HepG2 (cell line): Measurements from ENCODE around the gene WWTR1. TPM values are rescaled to one million over a fixed set of nuclear protein-coding genes. Genes with fewer than 3 reads are reported as not detected.

ENCODE experiments used
- ATAC-seq: fragments of 200-7000 bp; cut with Tn5 transposase; 3 replicates; pipeline ENCODE4 v1.9.1; 2020; ENCODE audit warnings: mild to moderate bottlenecking, moderate library complexity
- BruUV-seq: library from RNA; stranded (reverse); fragments of 400-500 nt; replicated peaks from 2 replicates; lab custom pipeline; 2021; lab: Mats Ljungman, UMichigan
- CTCF ChIA-PET: fragments of 300-600 bp; formaldehyde crosslinking; extraction: SDS; loops from one replicate; lab custom pipeline; 2021; ENCODE audit warnings: low total read pairs, inconsistent platforms, low intra/inter-chr PET ratio; lab: Yijun Ruan, JAX
- POLR2A ChIA-PET: fragments of 350-600 bp; sonication (Branson Sonifier 250); formaldehyde crosslinking; loops from one replicate; lab custom pipeline; 2020; ENCODE audit warnings: antibody characterized with exemption, inconsistent platforms; lab: Yijun Ruan, JAX
- DNase-seq: peaks from one replicate; pipeline ENCODE4 v3.0.0-alpha.2; 2015; ENCODE audit warnings: low spot score
- FAIRE-seq: peaks from 3 replicates; lab custom pipeline; 2011; peaks lifted over from hg19 to GRCh38; lab: Jason Lieb, UNC
- H2AFZ ChIP-seq: one replicate; pipeline ENCODE4 v1.6.1; 2011; ENCODE audit warnings: low read length, inconsistent platforms
- H3K27ac ChIP-seq: fragments of 300-600 bp; 3 replicates; pipeline ENCODE4 v1.8.0; 2011; ENCODE audit warnings: mixed run types, mild to moderate bottlenecking, mixed read lengths, low read length, inconsistent platforms; ENCODE audit not compliant: insufficient read depth; ENCODE audit errors: extremely low read length
- H3K27me3 ChIP-seq, 2 experiments: fragments of 200-600 bp in 1 of 2; 2 replicates in 1 of 2; 3 replicates in 1 of 2; pipeline versions ENCODE4 v1.6.0 to v1.8.0; 2011; ENCODE audit warnings: low read length in 2 of 2, mild to moderate bottlenecking in 2 of 2, moderate library complexity in 2 of 2, inconsistent platforms in 1 of 2; ENCODE audit not compliant: insufficient read depth in 2 of 2, control insufficient read depth in 1 of 2
- H3K36me3 ChIP-seq, 2 experiments: fragments of 200-600 bp in 1 of 2; replicated peaks in 1 of 2; 2 replicates in 1 of 2; 3 replicates in 1 of 2; pipeline versions ENCODE4 v1.5.1 to v1.8.0; 2011; ENCODE audit warnings: low read length in 2 of 2, inconsistent platforms in 1 of 2; ENCODE audit not compliant: insufficient read depth in 2 of 2, control insufficient read depth in 1 of 2
- H3K4me1 ChIP-seq: 2 replicates; pipeline ENCODE4 v1.5.1; 2012; ENCODE audit warnings: low read length, inconsistent platforms; ENCODE audit not compliant: insufficient read depth
- H3K4me2 ChIP-seq: 2 replicates; pipeline ENCODE4 v1.6.0; 2011; ENCODE audit warnings: low read depth, low read length, inconsistent platforms
- H3K4me3 ChIP-seq, 3 experiments: fragments of 200-600 bp in 1 of 3; sonication (generic), shearing (Covaris generic) in 1 of 3; replicated peaks in 1 of 3; 2 replicates each; pipeline ENCODE4 v1.5.1; 2011 to 2016; ENCODE audit warnings: low read length in 3 of 3, inconsistent platforms in 2 of 3, low read depth in 2 of 3, mild to moderate bottlenecking in 2 of 3, control low read depth in 1 of 3, mixed read lengths in 1 of 3; ENCODE audit not compliant: insufficient read depth in 1 of 3
- H3K79me2 ChIP-seq: one replicate; pipeline ENCODE4 v1.6.1; 2011; ENCODE audit warnings: low read length, inconsistent platforms; ENCODE audit not compliant: insufficient read depth
- H3K9ac ChIP-seq: 2 replicates; pipeline ENCODE4 v1.6.0; 2011; ENCODE audit warnings: mild to moderate bottlenecking, low read depth, low read length, inconsistent platforms; ENCODE audit not compliant: insufficient read depth
- H3K9me3 ChIP-seq: 2 replicates; pipeline ENCODE4 v1.5.1; 2012; ENCODE audit warnings: mild to moderate bottlenecking, low read length
- H4K20me1 ChIP-seq: 2 replicates; pipeline ENCODE4 v1.6.0; 2011; ENCODE audit warnings: inconsistent platforms, mild to moderate bottlenecking, low read length, moderate library complexity; ENCODE audit not compliant: insufficient read depth
- EHMT2 ChIP-seq: fragments of 200-600 bp; sonication (generic); IDR thresholded peaks from 2 replicates; pipeline ENCODE4 v1.7.0; 2017; ENCODE audit warnings: antibody characterized with exemption, low read depth, low read length, borderline replicate concordance
- GMEB1 ChIP-seq: sonication (generic); formaldehyde crosslinking; IDR thresholded peaks from 2 replicates; pipeline ENCODE4 v1.5.1; 2020; ENCODE audit warnings: missing genetic modification reagents, mild to moderate bottlenecking, borderline replicate concordance
- HNF4A ChIP-seq: sonication (generic); formaldehyde crosslinking; IDR thresholded peaks from 2 replicates; pipeline ENCODE4 v1.4.0; 2020; ENCODE audit warnings: missing genetic modification reagents
- IKZF4 ChIP-seq: sonication (generic); formaldehyde crosslinking; IDR thresholded peaks from 2 replicates; pipeline ENCODE4 v1.5.1; 2020; ENCODE audit warnings: borderline replicate concordance, mild to moderate bottlenecking, low read depth, missing genetic modification reagents; ENCODE audit errors: not compliant biosample characterization
- THAP11 ChIP-seq: IDR thresholded peaks from 2 replicates; pipeline ENCODE4 v1.6.1; 2016; ENCODE audit warnings: missing biosample characterization, missing genetic modification reagents
- THYN1 ChIP-seq: sonication (generic); formaldehyde crosslinking; IDR thresholded peaks from 2 replicates; pipeline ENCODE4 v1.8.1; 2023; ENCODE audit warnings: low read depth, mild to moderate bottlenecking, moderate library complexity, missing genetic modification reagents, borderline replicate concordance
- ZNF549 ChIP-seq: sonication (generic); formaldehyde crosslinking; IDR thresholded peaks from 2 replicates; pipeline ENCODE4 v1.5.0; 2020; ENCODE audit warnings: missing genetic modification reagents
- ZNF550 ChIP-seq: sonication (generic); formaldehyde crosslinking; IDR thresholded peaks from 2 replicates; pipeline ENCODE4 v1.4.0; 2020; ENCODE audit warnings: mild to moderate bottlenecking, missing genetic modification reagents, borderline replicate concordance
- ZNF563 ChIP-seq: sonication (generic); formaldehyde crosslinking; IDR thresholded peaks from 2 replicates; pipeline ENCODE4 v1.8.0; 2022; ENCODE audit warnings: mild to moderate bottlenecking, moderate library complexity, missing genetic modification reagents
- ZNF580 ChIP-seq: IDR thresholded peaks from 2 replicates; pipeline ENCODE4 v1.6.1; 2016; ENCODE audit warnings: low read depth, borderline replicate concordance
- ZNF773 ChIP-seq: sonication (generic); formaldehyde crosslinking; IDR thresholded peaks from 2 replicates; pipeline ENCODE4 v1.4.0; 2020; ENCODE audit warnings: missing genetic modification reagents, borderline replicate concordance
- WGBS: methylation state at CpG from one replicate; pipeline ENCODE4 v1.1.6; 2017; ENCODE audit warnings: low lambda C conversion rate; 5-methylcytosine and 5-hydroxymethylcytosine counted together
- in situ Hi-C: cut with HindIII; loops from 2 replicates; pipeline ENCODE4 v1.10.0; 2017; ENCODE audit warnings: low pct_unique_long_range_greater_than_20kb; ENCODE audit not compliant: extremely low pct_ligation_motif_present
- intact Hi-C: fragments of 100-400 bp; cut with micrococcal nuclease; formaldehyde crosslinking; loops from one replicate; pipeline ENCODE4 v1.10.0; 2022; ENCODE audit not compliant: unreplicated experiment
- polyA plus RNA-seq, 8 experiments: library from polyadenylated mRNA; depleted of rRNA in 3 of 8; stranded (reverse) in 7 of 8; unstranded in 1 of 8; fragments of >200 nt; fragmentation: Illumina TruSeq in 4 of 8; extraction: Trizol in 4 of 8; gene quantifications; 2 replicates each; pipeline versions ENCODE4 v1.2.1 to v1.2.3, GENCODE V29; 2011 to 2016; ENCODE audit warnings: low read depth in 4 of 8, missing spikeins in 1 of 8, mixed read lengths in 1 of 8; ENCODE audit not compliant: insufficient read depth in 1 of 8
- total RNA-seq, 5 experiments: library from RNA; depleted of rRNA; stranded (reverse); fragments of >200 nt; fragmentation: Illumina TruSeq; extraction: Trizol; gene quantifications; 2 replicates each; pipeline ENCODE4 v1.2.3, GENCODE V29; 2016; ENCODE audit warnings: low read depth in 1 of 5

Gene WWTR1
- total and polyA plus RNA-seq, 2 of the 13 experiments (the other 11 are each of a cell fraction or from before 2014, with no cell fraction given): 19.7 to 139 TPM

GRCh38 chr3:149609595-149609994, 48.2 kb downstream of the WWTR1 start (continued):
- TF ChIP-seq THAP11: no peak
- no peak; the same call in 1 of the 2 replicates for TF ChIP-seq ZNF580 (CRISPR knock-in tag)
- TF ChIP-seq ZNF773 (CRISPR knock-in tag): no peak
- TF ChIP-seq, all 625 proteins: peak for 98

GRCh38 chr3:149608987-149609386, 48.8 kb downstream of the WWTR1 start:
- Histone ChIP-seq H4K20me1 (peaks cover 2% of the 10 kb centered on the region; the same call in 1 of the 2 replicates), H3K79me2 (peaks cover 80% of the 10 kb centered on the region), H3K27ac (peak overlapping the region; percentile 89), H3K36me3 (peaks cover 8 to 36% of the 10 kb centered on the region in 2 experiments), H3K27me3 (no peaks in the 10 kb centered on the region), H2AFZ (no peak overlapping the region), H3K4me1 (peaks cover 100% of the 10 kb centered on the region), H3K9me3 (no peaks in the 10 kb centered on the region), H3K4me3 (peak overlapping the region in 1 of 3 experiments; percentile 30; a peak in 1 of 6 replicates), H3K9ac (peak overlapping the region; percentile 65), H3K4me2 (peak overlapping the region; percentile 73)
- TF ChIP-seq EHMT2 (0 out of 2 replicates have a peak, but pooled peaks have one; percentile 15), HNF4A (CRISPR knock-in tag) (peak; percentile 58), GMEB1 (no peak), ZNF563 (no peak), THYN1 (CRISPR knock-in tag) (0 out of 2 replicates have a peak, but pooled peaks have one; percentile 45), IKZF4 (no peak), ZNF549 (0 out of 2 replicates have a peak, but pooled peaks have one; percentile 73), ZNF550 (no peak)
- intact Hi-C loops (loop anchor here (5.0 kb wide), 2 partner anchors 33 to 48 kb away; partner anchors contain the start of gene WWTR1), in situ Hi-C loops (no loop called here)
- DNase-seq (no peak), FAIRE-seq (no peak), ATAC-seq (peak; percentile 11; the same call in 1 of the 3 replicates)
- WGBS: 57% methylated on average over 3 of the region's 3 CpGs
- ChIA-PET POLR2A (interaction anchor here (0.7 to 4.1 kb wide), 10 partner anchors 9 to 309 kb away, joined by 3 to 42 read pairs (median 11); partner anchors contain the start of gene WWTR1), CTCF (no interaction called here)
- no TSS peak for BruUV-seq
